SK-N-MC (cell line): ENCODE results near the gene KCNK1.

Experiments used
- EZH2 ChIP-seq: fragments of 200-600 bp; sonication (generic); IDR thresholded peaks from one replicate; pipeline ENCODE4 v1.6.1; 2017; ENCODE audit warnings: antibody characterized with exemption
- FOXP2 ChIP-seq: optimal IDR thresholded peaks from 2 replicates; pipeline ENCODE3; 2011; ENCODE audit warnings: mild to moderate bottlenecking, moderate library complexity; ENCODE audit not compliant: insufficient read depth; ENCODE audit errors: extremely low read length, control extremely low read depth

GRCh38 chr1:233675893-233676292, 62.0 kb downstream of the KCNK1 start:
- TF ChIP-seq EZH2 = no peak
- no peak for TF ChIP-seq FOXP2
